Panc1 (cell line): ENCODE results near the gene SHISA5.

Source experiments
- TCF7L2 ChIP-seq: IDR thresholded peaks from 2 replicates; pipeline ENCODE4 v1.6.1; 2011; ENCODE audit warnings: mild to moderate bottlenecking, low read depth, low read length, inconsistent platforms
- TF ChIP-seq, protein P1 (sequence below): fragments of 450-650 bp; IDR thresholded peaks from 2 replicates; pipeline ENCODE4 v1.5.1; 2017; ENCODE audit warnings: mild to moderate bottlenecking

DNA sequence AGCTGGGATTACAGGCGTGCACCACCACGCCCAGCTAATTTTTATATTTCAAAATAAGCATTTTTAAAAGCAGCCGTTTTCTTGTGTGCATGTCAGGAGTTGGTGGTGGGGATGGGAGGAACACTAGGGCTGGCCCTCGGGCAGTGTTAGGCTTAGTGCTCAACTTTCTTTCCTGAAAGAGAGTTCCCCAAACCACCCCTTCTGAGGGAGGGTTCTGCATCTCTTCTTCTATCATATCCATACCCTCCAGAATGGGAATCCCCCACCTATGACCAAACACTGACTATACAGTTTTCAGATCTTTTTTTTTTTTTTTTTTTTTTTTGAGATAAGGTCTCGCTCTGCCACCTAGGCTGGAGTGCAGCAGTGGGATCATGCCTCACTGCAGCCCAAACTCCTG is 40.2 kb upstream of the SHISA5 start:
- TF ChIP-seq, protein P1, sequence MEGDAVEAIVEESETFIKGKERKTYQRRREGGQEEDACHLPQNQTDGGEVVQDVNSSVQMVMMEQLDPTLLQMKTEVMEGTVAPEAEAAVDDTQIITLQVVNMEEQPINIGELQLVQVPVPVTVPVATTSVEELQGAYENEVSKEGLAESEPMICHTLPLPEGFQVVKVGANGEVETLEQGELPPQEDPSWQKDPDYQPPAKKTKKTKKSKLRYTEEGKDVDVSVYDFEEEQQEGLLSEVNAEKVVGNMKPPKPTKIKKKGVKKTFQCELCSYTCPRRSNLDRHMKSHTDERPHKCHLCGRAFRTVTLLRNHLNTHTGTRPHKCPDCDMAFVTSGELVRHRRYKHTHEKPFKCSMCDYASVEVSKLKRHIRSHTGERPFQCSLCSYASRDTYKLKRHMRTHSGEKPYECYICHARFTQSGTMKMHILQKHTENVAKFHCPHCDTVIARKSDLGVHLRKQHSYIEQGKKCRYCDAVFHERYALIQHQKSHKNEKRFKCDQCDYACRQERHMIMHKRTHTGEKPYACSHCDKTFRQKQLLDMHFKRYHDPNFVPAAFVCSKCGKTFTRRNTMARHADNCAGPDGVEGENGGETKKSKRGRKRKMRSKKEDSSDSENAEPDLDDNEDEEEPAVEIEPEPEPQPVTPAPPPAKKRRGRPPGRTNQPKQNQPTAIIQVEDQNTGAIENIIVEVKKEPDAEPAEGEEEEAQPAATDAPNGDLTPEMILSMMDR = no peak
- no peak for TF ChIP-seq TCF7L2
